HepG2 (cell line): ENCODE data around the gene DUXA. TPM values are rescaled to one million over a fixed set of nuclear protein-coding genes. Genes with fewer than 3 reads are reported as not detected.
A peak's percentile ranks its signal among the peaks of the same experiment; 100 is the strongest.

Source experiments
- ATAC-seq: fragments of 200-7000 bp; cut with Tn5 transposase; 3 replicates; pipeline ENCODE4 v1.9.1; 2020; ENCODE audit warnings: mild to moderate bottlenecking, moderate library complexity
- BruUV-seq: library from RNA; stranded (reverse); fragments of 400-500 nt; replicated peaks from 2 replicates; lab custom pipeline; 2021; lab: Mats Ljungman, UMichigan
- CTCF ChIA-PET: fragments of 300-600 bp; formaldehyde crosslinking; extraction: SDS; loops from one replicate; lab custom pipeline; 2021; ENCODE audit warnings: low total read pairs, inconsistent platforms, low intra/inter-chr PET ratio; lab: Yijun Ruan, JAX
- POLR2A ChIA-PET: fragments of 350-600 bp; sonication (Branson Sonifier 250); formaldehyde crosslinking; loops from one replicate; lab custom pipeline; 2020; ENCODE audit warnings: antibody characterized with exemption, inconsistent platforms; lab: Yijun Ruan, JAX
- DNase-seq: peaks from one replicate; pipeline ENCODE4 v3.0.0-alpha.2; 2015; ENCODE audit warnings: low spot score
- FAIRE-seq: peaks from 3 replicates; lab custom pipeline; 2011; peaks lifted over from hg19 to GRCh38; lab: Jason Lieb, UNC
- H2AFZ ChIP-seq: one replicate; pipeline ENCODE4 v1.6.1; 2011; ENCODE audit warnings: low read length, inconsistent platforms
- H3K27ac ChIP-seq: fragments of 300-600 bp; 3 replicates; pipeline ENCODE4 v1.8.0; 2011; ENCODE audit warnings: mixed run types, mild to moderate bottlenecking, mixed read lengths, low read length, inconsistent platforms; ENCODE audit not compliant: insufficient read depth; ENCODE audit errors: extremely low read length
- H3K27me3 ChIP-seq, 2 experiments: fragments of 200-600 bp in 1 of 2; 2 replicates in 1 of 2; 3 replicates in 1 of 2; pipeline versions ENCODE4 v1.6.0 to v1.8.0; 2011; ENCODE audit warnings: low read length in 2 of 2, mild to moderate bottlenecking in 2 of 2, moderate library complexity in 2 of 2, inconsistent platforms in 1 of 2; ENCODE audit not compliant: insufficient read depth in 2 of 2, control insufficient read depth in 1 of 2
- H3K36me3 ChIP-seq, 2 experiments: fragments of 200-600 bp in 1 of 2; replicated peaks in 1 of 2; 2 replicates in 1 of 2; 3 replicates in 1 of 2; pipeline versions ENCODE4 v1.5.1 to v1.8.0; 2011; ENCODE audit warnings: low read length in 2 of 2, inconsistent platforms in 1 of 2; ENCODE audit not compliant: insufficient read depth in 2 of 2, control insufficient read depth in 1 of 2
- H3K4me1 ChIP-seq: 2 replicates; pipeline ENCODE4 v1.5.1; 2012; ENCODE audit warnings: low read length, inconsistent platforms; ENCODE audit not compliant: insufficient read depth
- H3K4me2 ChIP-seq: 2 replicates; pipeline ENCODE4 v1.6.0; 2011; ENCODE audit warnings: low read depth, low read length, inconsistent platforms
- H3K4me3 ChIP-seq, 3 experiments: fragments of 200-600 bp in 1 of 3; sonication (generic), shearing (Covaris generic) in 1 of 3; replicated peaks in 1 of 3; 2 replicates each; pipeline ENCODE4 v1.5.1; 2011 to 2016; ENCODE audit warnings: low read length in 3 of 3, inconsistent platforms in 2 of 3, low read depth in 2 of 3, mild to moderate bottlenecking in 2 of 3, control low read depth in 1 of 3, mixed read lengths in 1 of 3; ENCODE audit not compliant: insufficient read depth in 1 of 3
- H3K79me2 ChIP-seq: one replicate; pipeline ENCODE4 v1.6.1; 2011; ENCODE audit warnings: low read length, inconsistent platforms; ENCODE audit not compliant: insufficient read depth
- H3K9ac ChIP-seq: 2 replicates; pipeline ENCODE4 v1.6.0; 2011; ENCODE audit warnings: mild to moderate bottlenecking, low read depth, low read length, inconsistent platforms; ENCODE audit not compliant: insufficient read depth
- H3K9me3 ChIP-seq: 2 replicates; pipeline ENCODE4 v1.5.1; 2012; ENCODE audit warnings: mild to moderate bottlenecking, low read length
- H4K20me1 ChIP-seq: 2 replicates; pipeline ENCODE4 v1.6.0; 2011; ENCODE audit warnings: inconsistent platforms, mild to moderate bottlenecking, low read length, moderate library complexity; ENCODE audit not compliant: insufficient read depth
- CTCF ChIP-seq: sonication (generic); formaldehyde crosslinking; IDR thresholded peaks from 2 replicates; pipeline ENCODE4 v1.5.0; 2020; ENCODE audit warnings: mild to moderate bottlenecking, missing genetic modification reagents, moderate library complexity
- HOXA5 ChIP-seq: sonication (generic); formaldehyde crosslinking; IDR thresholded peaks from 2 replicates; pipeline ENCODE4 v1.4.0; 2020; ENCODE audit warnings: missing genetic modification reagents
- KLF12 ChIP-seq: sonication (generic); formaldehyde crosslinking; IDR thresholded peaks from 2 replicates; pipeline ENCODE4 v1.4.0; 2020; ENCODE audit warnings: missing genetic modification reagents, borderline replicate concordance
- KMT2A ChIP-seq: sonication (generic); formaldehyde crosslinking; IDR thresholded peaks from 2 replicates; pipeline ENCODE4 v1.4.0; 2020; ENCODE audit warnings: missing genetic modification reagents
- MIER2 ChIP-seq: IDR thresholded peaks from 2 replicates; pipeline ENCODE4 v1.6.1; 2016; ENCODE audit warnings: missing biosample characterization, missing genetic modification reagents
- REST ChIP-seq, 2 experiments: IDR thresholded peaks; 2 replicates each; pipeline ENCODE4 v1.6.1; 2011 to 2012; ENCODE audit warnings: low read length in 2 of 2, borderline replicate concordance in 1 of 2, low read depth in 1 of 2, mild to moderate bottlenecking in 1 of 2, moderate library complexity in 1 of 2
- ZBTB10 ChIP-seq: sonication (generic); formaldehyde crosslinking; IDR thresholded peaks from 2 replicates; pipeline ENCODE4 v1.4.0; 2020; ENCODE audit warnings: missing genetic modification reagents, borderline replicate concordance
- ZMAT3 ChIP-seq: sonication (generic); formaldehyde crosslinking; conservative IDR thresholded peaks from 2 replicates; pipeline ENCODE4 v1.7.0; 2021; ENCODE audit warnings: missing genetic modification reagents
- ZNF609 ChIP-seq: sonication (generic); formaldehyde crosslinking; IDR thresholded peaks from 2 replicates; pipeline ENCODE4 v1.4.0; 2020; ENCODE audit warnings: mild to moderate bottlenecking, missing genetic modification reagents, borderline replicate concordance
- WGBS: methylation state at CpG from one replicate; pipeline ENCODE4 v1.1.6; 2017; ENCODE audit warnings: low lambda C conversion rate; 5-methylcytosine and 5-hydroxymethylcytosine counted together
- in situ Hi-C: cut with HindIII; loops from 2 replicates; pipeline ENCODE4 v1.10.0; 2017; ENCODE audit warnings: low pct_unique_long_range_greater_than_20kb; ENCODE audit not compliant: extremely low pct_ligation_motif_present
- intact Hi-C: fragments of 100-400 bp; cut with micrococcal nuclease; formaldehyde crosslinking; loops from one replicate; pipeline ENCODE4 v1.10.0; 2022; ENCODE audit not compliant: unreplicated experiment
- polyA plus RNA-seq, 8 experiments: library from polyadenylated mRNA; depleted of rRNA in 3 of 8; stranded (reverse) in 7 of 8; unstranded in 1 of 8; fragments of >200 nt; fragmentation: Illumina TruSeq in 4 of 8; extraction: Trizol in 4 of 8; gene quantifications; 2 replicates each; pipeline versions ENCODE4 v1.2.1 to v1.2.3, GENCODE V29; 2011 to 2016; ENCODE audit warnings: low read depth in 4 of 8, missing spikeins in 1 of 8, mixed read lengths in 1 of 8; ENCODE audit not compliant: insufficient read depth in 1 of 8
- total RNA-seq, 5 experiments: library from RNA; depleted of rRNA; stranded (reverse); fragments of >200 nt; fragmentation: Illumina TruSeq; extraction: Trizol; gene quantifications; 2 replicates each; pipeline ENCODE4 v1.2.3, GENCODE V29; 2016; ENCODE audit warnings: low read depth in 1 of 5

Gene DUXA
- total and polyA plus RNA-seq, 2 of the 13 experiments (the other 11 are each of a cell fraction or from before 2014, with no cell fraction given), result not detected

- Histone ChIP-seq H3K4me1 (no peaks in the 10 kb centered on the region), H2AFZ (no peak overlapping the region), H3K4me3 (no peak overlapping the region), H3K27me3 (no peaks in the 10 kb centered on the region; a peak in 2 of 5 replicates), H4K20me1 (no peaks in the 10 kb centered on the region), H3K27ac (no peak overlapping the region), H3K9ac (no peak overlapping the region), H3K9me3 (peaks cover 9% of the 10 kb centered on the region; the same call in 1 of the 2 replicates), H3K36me3 (no peaks in the 10 kb centered on the region), H3K79me2 (no peaks in the 10 kb centered on the region), H3K4me2 (no peak overlapping the region)
- intact Hi-C loops (no loop called here), in situ Hi-C loops (no loop called here)
- ATAC-seq (no peak), FAIRE-seq (no peak), DNase-seq (no peak)
- no TSS peak for BruUV-seq
- 2% methylated on average over 4 of the region's 4 CpGs for WGBS
- CTCF ChIA-PET, result no interaction called here
- POLR2A ChIA-PET, result no interaction called here
- TF ChIP-seq ZMAT3 (no peak), MIER2 (CRISPR knock-in tag) (peak; percentile 90), CTCF (no peak), ZBTB10 (CRISPR knock-in tag) (no peak), ZNF609 (no peak), KMT2A (CRISPR knock-in tag) (no peak), REST (IDR thresholded peaks at IDR 0.05; ENCODE audit: borderline replicate concordance in 1 of 2, low read depth in 1 of 2, low read length in 2 of 2) (peak; percentile 22 to 91), HOXA5 (CRISPR knock-in tag) (no peak), KLF12 (no peak)
These were observed 43.4 kb downstream of the DUXA start for GRCh38 chr19:57123882-57124281.
